Vagina (tissue), 2 donors: ENCODE data around the gene RBPJ.

Source experiments
- CTCF ChIP-seq, 3 experiments: fragments of 450-650 bp in 2 of 3; fragments of 200-600 bp in 1 of 3; sonication (generic) in 1 of 3; IDR thresholded peaks; one replicate each; pipeline ENCODE4 v1.5.1; 2017 to 2019; ENCODE audit warnings: antibody characterized with exemption in 3 of 3, mild to moderate bottlenecking in 2 of 3, moderate library complexity in 2 of 3
- POLR2A ChIP-seq, 2 donors: fragments of 450-650 bp; IDR thresholded peaks; one replicate each; pipeline ENCODE4 v1.6.1; 2017; ENCODE audit warnings: antibody characterized with exemption in 2 of 2, mild to moderate bottlenecking in 2 of 2, moderate library complexity in 2 of 2
- POLR2AphosphoS5 ChIP-seq, 2 donors: sonication (generic); formaldehyde crosslinking; IDR thresholded peaks; one replicate each; pipeline ENCODE4 v1.9.0; 2017; ENCODE audit warnings: antibody characterized with exemption in 2 of 2, mild to moderate bottlenecking in 2 of 2, low read depth in 1 of 2; ENCODE audit not compliant: insufficient read depth in 1 of 2

GRCh38 chr4:26273616-26273980, 47.2 kb upstream of the RBPJ start:
- TF ChIP-seq CTCF (IDR thresholded peaks at IDR 0.05) (no peak), POLR2AphosphoS5 (IDR thresholded peaks at IDR 0.05; ENCODE audit: insufficient read depth in 1 of 2, low read depth in 1 of 2) (no peak), POLR2A (IDR thresholded peaks at IDR 0.05) (no peak)
